K562 (cell line): ENCODE results near the gene TRIO. TPM values are rescaled to one million over a fixed set of nuclear protein-coding genes. Genes with fewer than 3 reads are reported as not detected.

Source experiments
- ATAC-seq: fragments of 200-7000 bp; cut with Tn5 transposase; 3 replicates; pipeline ENCODE4 v1.9.1; 2020; ENCODE audit warnings: moderate library complexity
- BruUV-seq: library from RNA; stranded (reverse); fragments of 400-500 nt; replicated peaks from 2 replicates; lab custom pipeline; 2021; lab: Mats Ljungman, UMichigan
- CTCF ChIA-PET: fragments of 300-600 bp; formaldehyde crosslinking; extraction: SDS; loops from one replicate; lab custom pipeline; 2021; ENCODE audit warnings: low intra/inter-chr PET ratio; lab: Yijun Ruan, JAX
- POLR2A ChIA-PET: fragments of 300-600, 350-650 bp; sonication (Branson Sonifier 250); formaldehyde crosslinking; extraction: SDS; loops from one replicate; lab custom pipeline; 2021; ENCODE audit warnings: antibody characterized with exemption, inconsistent platforms; lab: Yijun Ruan, JAX
- DNase-seq, 4 experiments: peaks; one replicate each; pipeline versions ENCODE4 v3.0.0 to v3.0.0-alpha.2; 2011 to 2018; ENCODE audit warnings: low spot score in 3 of 4, mixed read lengths in 3 of 4; ENCODE audit errors: extremely low read depth in 1 of 4
- FAIRE-seq: peaks from 2 replicates; lab custom pipeline; 2011; peaks lifted over from hg19 to GRCh38; lab: Jason Lieb, UNC
- H2AFZ ChIP-seq: 2 replicates; pipeline ENCODE4 v1.6.0; 2011; ENCODE audit warnings: low read depth, low read length, control low read depth, inconsistent platforms
- H3K27ac ChIP-seq: fragments of 200-600 bp; 3 replicates; pipeline ENCODE4 v1.8.0; 2011; ENCODE audit warnings: low read depth, mild to moderate bottlenecking, control low read depth, inconsistent platforms, low read length, moderate library complexity, mixed read lengths; ENCODE audit errors: extremely low read depth
- H3K27me3 ChIP-seq, 2 experiments: fragments of 300-600 bp in 1 of 2; 2 replicates in 1 of 2; 3 replicates in 1 of 2; pipeline versions ENCODE4 v1.6.0 to v1.8.0; 2011; ENCODE audit warnings: inconsistent platforms in 2 of 2, low read length in 2 of 2, mild to moderate bottlenecking in 1 of 2, mixed read lengths in 1 of 2, moderate library complexity in 1 of 2; ENCODE audit not compliant: control insufficient read depth in 2 of 2, insufficient read depth in 2 of 2
- H3K36me3 ChIP-seq: fragments of 300-600 bp; 3 replicates; pipeline ENCODE4 v1.8.0; 2011; ENCODE audit warnings: mild to moderate bottlenecking, low read length, inconsistent platforms; ENCODE audit not compliant: control insufficient read depth, insufficient read depth
- H3K4me1 ChIP-seq, 2 experiments: fragments of 200-600 bp in 1 of 2; replicated peaks in 1 of 2; 2 replicates in 1 of 2; 3 replicates in 1 of 2; pipeline versions ENCODE4 v1.5.1 to v1.8.0; 2011; ENCODE audit warnings: inconsistent platforms in 2 of 2, low read length in 2 of 2, mild to moderate bottlenecking in 1 of 2, mixed read lengths in 1 of 2, moderate library complexity in 1 of 2; ENCODE audit not compliant: control insufficient read depth in 2 of 2, insufficient read depth in 2 of 2
- H3K4me2 ChIP-seq: 2 replicates; pipeline ENCODE4 v1.6.1; 2011; ENCODE audit warnings: low read length, control low read depth, inconsistent platforms, mixed read lengths; ENCODE audit not compliant: insufficient read depth
- H3K4me3 ChIP-seq: fragments of 200-600 bp; sonication (generic), shearing (Covaris generic); 2 replicates; pipeline ENCODE4 v1.5.1; 2016; ENCODE audit warnings: control low read depth, inconsistent platforms
- H3K79me2 ChIP-seq: fragments of 200-600 bp; 3 replicates; pipeline ENCODE4 v1.8.0; 2011; ENCODE audit warnings: low read length, inconsistent platforms; ENCODE audit not compliant: control insufficient read depth, insufficient read depth
- H3K9ac ChIP-seq, 2 experiments: 2 replicates each; pipeline versions ENCODE4 v1.6.0 to v1.6.1; 2011; ENCODE audit warnings: low read depth in 2 of 2, low read length in 2 of 2, control low read depth in 1 of 2, inconsistent platforms in 1 of 2, mild to moderate bottlenecking in 1 of 2, mixed read lengths in 1 of 2; ENCODE audit not compliant: insufficient read depth in 1 of 2
- H3K9me1 ChIP-seq: one replicate; pipeline ENCODE4 v1.6.0; 2011; ENCODE audit warnings: inconsistent platforms, mild to moderate bottlenecking, low read length, moderate library complexity; ENCODE audit not compliant: control insufficient read depth, insufficient read depth
- H3K9me3 ChIP-seq: replicated peaks from 2 replicates; pipeline ENCODE4 v1.5.1; 2011; ENCODE audit warnings: low read depth, low read length, inconsistent platforms; ENCODE audit not compliant: control insufficient read depth, insufficient read depth
- H4K20me1 ChIP-seq: replicated peaks from 2 replicates; pipeline ENCODE4 v1.6.1; 2011; ENCODE audit warnings: low read length, inconsistent platforms, mixed read lengths; ENCODE audit not compliant: control insufficient read depth, insufficient read depth
- CBX1 ChIP-seq: sonication (generic); IDR thresholded peaks from 2 replicates; pipeline ENCODE4 v1.6.1; 2016; ENCODE audit warnings: antibody characterized with exemption, low read depth, mild to moderate bottlenecking
- CCNT2 ChIP-seq: IDR thresholded peaks from 2 replicates; pipeline ENCODE4 v1.6.1; 2011; ENCODE audit warnings: borderline replicate concordance, low read depth, mild to moderate bottlenecking, moderate library complexity, mixed read lengths, low read length; ENCODE audit not compliant: insufficient read length; ENCODE audit errors: extremely low read depth
- FOSL1 ChIP-seq: fragments of 200-800 bp; sonication (Bioruptor generic); conservative IDR thresholded peaks from 2 replicates; pipeline ENCODE4 v1.6.1; 2016; ENCODE audit warnings: missing genetic modification characterization, missing compliant biosample characterization
- HMBOX1 ChIP-seq: sonication (generic); IDR thresholded peaks from 2 replicates; pipeline ENCODE4 v1.6.1; 2016
- MCM3 ChIP-seq: fragments of 450-650 bp; IDR thresholded peaks from 2 replicates; pipeline ENCODE4 v1.6.1; 2016
- PRPF4 ChIP-seq: fragments of 200-400 bp; formaldehyde crosslinking; IDR thresholded peaks from one replicate; pipeline ENCODE4 v1.6.1; 2017; ENCODE audit warnings: low read length, low read depth, mild to moderate bottlenecking; ENCODE audit not compliant: insufficient read depth, poor library complexity, severe bottlenecking
- RNF2 ChIP-seq: sonication (generic); IDR thresholded peaks from 2 replicates; pipeline ENCODE4 v1.6.1; 2016
- WGBS: fragments of 100-300 bp; shearing (Covaris generic); methylation state at CpG from one replicate; pipeline ENCODE4 v1.1.6; 2016; ENCODE audit warnings: low coverage, mixed read lengths; ENCODE audit not compliant: insufficient coverage; ENCODE audit errors: missing lambda C conversion rate; 5-methylcytosine and 5-hydroxymethylcytosine counted together
- in situ Hi-C: fragments of 300-500 bp; cut with MboI; formaldehyde crosslinking; loops from 4 replicates; pipeline ENCODE4 v1.15.0; 2018; ENCODE audit warnings: inconsistent platforms, mixed read lengths
- intact Hi-C: fragments of 100-400 bp; cut with micrococcal nuclease; formaldehyde crosslinking; loops from 2 replicates; pipeline ENCODE4 v1.14.2; 2022
- polyA plus RNA-seq, 8 experiments: library from polyadenylated mRNA; depleted of rRNA in 4 of 8; stranded (reverse) in 5 of 8; unstranded in 3 of 8; fragments of >200 nt; fragmentation: Nextera tagmentation in 2 of 8; fragmentation: Illumina TruSeq in 1 of 8; extraction: Ambion mirVana in 2 of 8; extraction: Trizol in 1 of 8; gene quantifications; 2 replicates each; pipeline versions ENCODE4 v1.2.1 to v1.2.3, GENCODE V29; 2011 to 2014; ENCODE audit warnings: inconsistent platforms in 1 of 8, missing spikeins in 1 of 8
- total RNA-seq, 7 experiments: library from RNA; depleted of rRNA in 6 of 7; stranded (reverse); fragments of >200 nt in 6 of 7; fragmentation: Illumina TruSeq in 2 of 7; extraction: Trizol in 2 of 7; gene quantifications; 2 replicates each; pipeline versions ENCODE4 v1.2.1 to v1.2.3, GENCODE V29; 2011 to 2021; ENCODE audit warnings: low replicate concordance in 1 of 7

Gene TRIO
- total and polyA plus RNA-seq, 9 of the 15 experiments (the other 6 are each of a cell fraction or from before 2014, with no cell fraction given) = 0.24 to 5.0 (median 1.1) TPM

- H3K27me3 ChIP-seq = peaks cover 18 to 53% of the 10 kb centered on the region in 2 experiments
- H3K27ac ChIP-seq = no peak overlapping the region
- intact Hi-C loops (no loop called here), in situ Hi-C loops (no loop called here)
- H3K4me2 ChIP-seq = no peak overlapping the region
- no peaks in the 10 kb centered on the region for H4K20me1 ChIP-seq
- ATAC-seq = 0 out of 3 replicates have a peak, but pooled peaks have one; percentile 25
- CTCF ChIA-PET = no interaction called here
- no TSS peak for BruUV-seq
- no peak overlapping the region for H3K4me3 ChIP-seq
- no peaks in the 10 kb centered on the region for H3K36me3 ChIP-seq
- no peak overlapping the region for H2AFZ ChIP-seq
- H3K9me3 ChIP-seq = no peaks in the 10 kb centered on the region
- no peak overlapping the region for H3K9ac ChIP-seq
- POLR2A ChIA-PET = interaction anchor here (1.3 kb wide), 1 partner anchor 24 kb away, joined by 3 read pairs; no protein-coding TSS in a partner anchor
- H3K4me1 ChIP-seq = no peaks in the 10 kb centered on the region
- no peak for DNase-seq
- H3K79me2 ChIP-seq = no peaks in the 10 kb centered on the region
- peak; percentile 46 for FAIRE-seq
- TF ChIP-seq CCNT2 (no peak), FOSL1 (tag) (no peak), CBX1 (no peak), RNF2 (no peak), PRPF4 (no peak), MCM3 (no peak), HMBOX1 (0 out of 2 replicates have a peak, but pooled peaks have one; percentile 29)
- H3K9me1 ChIP-seq = no peaks in the 10 kb centered on the region
- WGBS = 12% methylated on average over 18 of the region's 18 CpGs
These were observed 267.5 kb downstream of the TRIO start for GRCh38 chr5:14410394-14411201.
